ENCODE data around the gene GADD45A. TPM values are rescaled to one million over a fixed set of nuclear protein-coding genes. Genes with fewer than 3 reads are reported as not detected.

GADD45A gene
- total RNA-seq, 1 experiment from 2014 or later: 34.5 TPM

DNA sequence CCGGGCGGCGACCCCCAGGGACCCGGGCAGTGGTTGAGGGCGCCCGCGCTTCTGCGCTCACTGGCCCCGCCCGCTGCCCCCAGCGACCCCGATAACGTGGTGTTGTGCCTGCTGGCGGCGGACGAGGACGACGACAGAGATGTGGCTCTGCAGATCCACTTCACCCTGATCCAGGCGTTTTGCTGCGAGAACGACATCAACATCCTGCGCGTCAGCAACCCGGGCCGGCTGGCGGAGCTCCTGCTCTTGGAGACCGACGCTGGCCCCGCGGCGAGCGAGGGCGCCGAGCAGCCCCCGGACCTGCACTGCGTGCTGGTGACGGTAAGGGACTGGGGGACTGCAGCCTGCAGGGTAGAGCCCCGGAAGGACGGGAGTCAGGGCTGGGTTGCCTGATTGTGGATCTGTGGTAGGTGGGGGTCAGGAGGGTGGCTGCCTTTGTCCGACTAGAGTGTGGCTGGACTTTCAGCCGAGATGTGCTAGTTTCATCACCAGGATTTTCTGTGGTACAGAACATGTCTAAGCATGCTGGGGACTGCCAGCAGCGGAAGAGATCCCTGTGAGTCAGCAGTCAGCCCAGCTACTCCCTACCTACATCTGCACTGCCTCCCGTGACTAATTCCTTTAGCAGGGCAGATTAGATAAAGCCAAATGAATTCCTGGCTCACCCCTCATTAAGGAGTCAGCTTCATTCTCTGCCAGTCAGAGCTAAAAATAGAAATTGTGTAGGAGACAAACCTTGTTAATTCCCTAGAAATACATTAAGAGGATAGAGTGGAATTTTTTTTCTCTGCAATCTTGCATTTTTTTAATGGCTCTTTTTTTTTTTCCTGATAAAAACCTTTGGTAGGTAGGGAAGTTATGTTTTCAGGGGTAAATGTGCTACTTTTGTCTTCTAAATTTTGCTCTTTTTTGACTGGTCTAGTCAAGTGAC, 1.5 kb downstream of the GADD45A start (continued):
- TF ChIP-seq, protein P1, sequence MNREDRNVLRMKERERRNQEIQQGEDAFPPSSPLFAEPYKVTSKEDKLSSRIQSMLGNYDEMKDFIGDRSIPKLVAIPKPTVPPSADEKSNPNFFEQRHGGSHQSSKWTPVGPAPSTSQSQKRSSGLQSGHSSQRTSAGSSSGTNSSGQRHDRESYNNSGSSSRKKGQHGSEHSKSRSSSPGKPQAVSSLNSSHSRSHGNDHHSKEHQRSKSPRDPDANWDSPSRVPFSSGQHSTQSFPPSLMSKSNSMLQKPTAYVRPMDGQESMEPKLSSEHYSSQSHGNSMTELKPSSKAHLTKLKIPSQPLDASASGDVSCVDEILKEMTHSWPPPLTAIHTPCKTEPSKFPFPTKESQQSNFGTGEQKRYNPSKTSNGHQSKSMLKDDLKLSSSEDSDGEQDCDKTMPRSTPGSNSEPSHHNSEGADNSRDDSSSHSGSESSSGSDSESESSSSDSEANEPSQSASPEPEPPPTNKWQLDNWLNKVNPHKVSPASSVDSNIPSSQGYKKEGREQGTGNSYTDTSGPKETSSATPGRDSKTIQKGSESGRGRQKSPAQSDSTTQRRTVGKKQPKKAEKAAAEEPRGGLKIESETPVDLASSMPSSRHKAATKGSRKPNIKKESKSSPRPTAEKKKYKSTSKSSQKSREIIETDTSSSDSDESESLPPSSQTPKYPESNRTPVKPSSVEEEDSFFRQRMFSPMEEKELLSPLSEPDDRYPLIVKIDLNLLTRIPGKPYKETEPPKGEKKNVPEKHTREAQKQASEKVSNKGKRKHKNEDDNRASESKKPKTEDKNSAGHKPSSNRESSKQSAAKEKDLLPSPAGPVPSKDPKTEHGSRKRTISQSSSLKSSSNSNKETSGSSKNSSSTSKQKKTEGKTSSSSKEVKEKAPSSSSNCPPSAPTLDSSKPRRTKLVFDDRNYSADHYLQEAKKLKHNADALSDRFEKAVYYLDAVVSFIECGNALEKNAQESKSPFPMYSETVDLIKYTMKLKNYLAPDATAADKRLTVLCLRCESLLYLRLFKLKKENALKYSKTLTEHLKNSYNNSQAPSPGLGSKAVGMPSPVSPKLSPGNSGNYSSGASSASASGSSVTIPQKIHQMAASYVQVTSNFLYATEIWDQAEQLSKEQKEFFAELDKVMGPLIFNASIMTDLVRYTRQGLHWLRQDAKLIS (CRISPR knock-in tag; IDR thresholded peaks at IDR 0.05; ENCODE audit: borderline replicate concordance): no peak
- TF ChIP-seq ZNF263 (CRISPR knock-in tag; IDR thresholded peaks at IDR 0.05; ENCODE audit: low read depth): no peak
- peak; percentile 76; the same call in 1 of the 2 replicates for TF ChIP-seq ETV6 (CRISPR knock-in tag; IDR thresholded peaks at IDR 0.05)
- TF ChIP-seq KAT7 (CRISPR knock-in tag; IDR thresholded peaks at IDR 0.05; ENCODE audit: borderline replicate concordance): 0 out of 2 replicates have a peak, but pooled peaks have one; percentile 38
- TF ChIP-seq RORB (CRISPR knock-in tag; IDR thresholded peaks at IDR 0.05): no peak
- no peak for TF ChIP-seq CBFB (CRISPR knock-in tag; IDR thresholded peaks at IDR 0.05; ENCODE audit: low read depth)
- peak; percentile 31; the same call in 1 of the 2 replicates for TF ChIP-seq TEAD1 (CRISPR knock-in tag; IDR thresholded peaks at IDR 0.05)
- TF ChIP-seq, protein P2, sequence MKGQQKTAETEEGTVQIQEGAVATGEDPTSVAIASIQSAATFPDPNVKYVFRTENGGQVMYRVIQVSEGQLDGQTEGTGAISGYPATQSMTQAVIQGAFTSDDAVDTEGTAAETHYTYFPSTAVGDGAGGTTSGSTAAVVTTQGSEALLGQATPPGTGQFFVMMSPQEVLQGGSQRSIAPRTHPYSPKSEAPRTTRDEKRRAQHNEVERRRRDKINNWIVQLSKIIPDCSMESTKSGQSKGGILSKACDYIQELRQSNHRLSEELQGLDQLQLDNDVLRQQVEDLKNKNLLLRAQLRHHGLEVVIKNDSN (CRISPR knock-in tag; IDR thresholded peaks at IDR 0.05): no peak
- no peak for TF ChIP-seq ZNF121 (CRISPR knock-in tag; IDR thresholded peaks at IDR 0.05)
- TF ChIP-seq ZNF232 (CRISPR knock-in tag; IDR thresholded peaks at IDR 0.05): peak; percentile 62; the same call in 1 of the 2 replicates
- TF ChIP-seq, protein P3, sequence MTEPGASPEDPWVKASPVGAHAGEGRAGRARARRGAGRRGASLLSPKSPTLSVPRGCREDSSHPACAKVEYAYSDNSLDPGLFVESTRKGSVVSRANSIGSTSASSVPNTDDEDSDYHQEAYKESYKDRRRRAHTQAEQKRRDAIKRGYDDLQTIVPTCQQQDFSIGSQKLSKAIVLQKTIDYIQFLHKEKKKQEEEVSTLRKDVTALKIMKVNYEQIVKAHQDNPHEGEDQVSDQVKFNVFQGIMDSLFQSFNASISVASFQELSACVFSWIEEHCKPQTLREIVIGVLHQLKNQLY (CRISPR knock-in tag; IDR thresholded peaks at IDR 0.05): no peak
- TF ChIP-seq, protein P4, sequence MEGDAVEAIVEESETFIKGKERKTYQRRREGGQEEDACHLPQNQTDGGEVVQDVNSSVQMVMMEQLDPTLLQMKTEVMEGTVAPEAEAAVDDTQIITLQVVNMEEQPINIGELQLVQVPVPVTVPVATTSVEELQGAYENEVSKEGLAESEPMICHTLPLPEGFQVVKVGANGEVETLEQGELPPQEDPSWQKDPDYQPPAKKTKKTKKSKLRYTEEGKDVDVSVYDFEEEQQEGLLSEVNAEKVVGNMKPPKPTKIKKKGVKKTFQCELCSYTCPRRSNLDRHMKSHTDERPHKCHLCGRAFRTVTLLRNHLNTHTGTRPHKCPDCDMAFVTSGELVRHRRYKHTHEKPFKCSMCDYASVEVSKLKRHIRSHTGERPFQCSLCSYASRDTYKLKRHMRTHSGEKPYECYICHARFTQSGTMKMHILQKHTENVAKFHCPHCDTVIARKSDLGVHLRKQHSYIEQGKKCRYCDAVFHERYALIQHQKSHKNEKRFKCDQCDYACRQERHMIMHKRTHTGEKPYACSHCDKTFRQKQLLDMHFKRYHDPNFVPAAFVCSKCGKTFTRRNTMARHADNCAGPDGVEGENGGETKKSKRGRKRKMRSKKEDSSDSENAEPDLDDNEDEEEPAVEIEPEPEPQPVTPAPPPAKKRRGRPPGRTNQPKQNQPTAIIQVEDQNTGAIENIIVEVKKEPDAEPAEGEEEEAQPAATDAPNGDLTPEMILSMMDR (IDR thresholded peaks at IDR 0.05): no peak
- TF ChIP-seq, protein P5, sequence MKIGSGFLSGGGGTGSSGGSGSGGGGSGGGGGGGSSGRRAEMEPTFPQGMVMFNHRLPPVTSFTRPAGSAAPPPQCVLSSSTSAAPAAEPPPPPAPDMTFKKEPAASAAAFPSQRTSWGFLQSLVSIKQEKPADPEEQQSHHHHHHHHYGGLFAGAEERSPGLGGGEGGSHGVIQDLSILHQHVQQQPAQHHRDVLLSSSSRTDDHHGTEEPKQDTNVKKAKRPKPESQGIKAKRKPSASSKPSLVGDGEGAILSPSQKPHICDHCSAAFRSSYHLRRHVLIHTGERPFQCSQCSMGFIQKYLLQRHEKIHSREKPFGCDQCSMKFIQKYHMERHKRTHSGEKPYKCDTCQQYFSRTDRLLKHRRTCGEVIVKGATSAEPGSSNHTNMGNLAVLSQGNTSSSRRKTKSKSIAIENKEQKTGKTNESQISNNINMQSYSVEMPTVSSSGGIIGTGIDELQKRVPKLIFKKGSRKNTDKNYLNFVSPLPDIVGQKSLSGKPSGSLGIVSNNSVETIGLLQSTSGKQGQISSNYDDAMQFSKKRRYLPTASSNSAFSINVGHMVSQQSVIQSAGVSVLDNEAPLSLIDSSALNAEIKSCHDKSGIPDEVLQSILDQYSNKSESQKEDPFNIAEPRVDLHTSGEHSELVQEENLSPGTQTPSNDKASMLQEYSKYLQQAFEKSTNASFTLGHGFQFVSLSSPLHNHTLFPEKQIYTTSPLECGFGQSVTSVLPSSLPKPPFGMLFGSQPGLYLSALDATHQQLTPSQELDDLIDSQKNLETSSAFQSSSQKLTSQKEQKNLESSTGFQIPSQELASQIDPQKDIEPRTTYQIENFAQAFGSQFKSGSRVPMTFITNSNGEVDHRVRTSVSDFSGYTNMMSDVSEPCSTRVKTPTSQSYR (CRISPR knock-in tag; IDR thresholded peaks at IDR 0.05): 0 out of 2 replicates have a peak, but pooled peaks have one; percentile 12
- TF ChIP-seq NFATC4 (CRISPR knock-in tag; IDR thresholded peaks at IDR 0.05): no peak
- no peak; the same call in 1 of the 2 replicates for TF ChIP-seq MYBL2 (CRISPR knock-in tag; IDR thresholded peaks at IDR 0.05)
- TF ChIP-seq SMAD3 (CRISPR knock-in tag; IDR thresholded peaks at IDR 0.05; ENCODE audit: borderline replicate concordance): 0 out of 2 replicates have a peak, but pooled peaks have one; percentile 25
- peak; percentile 94 for TF ChIP-seq GABPB1 (CRISPR knock-in tag; IDR thresholded peaks at IDR 0.05)
- no peak for TF ChIP-seq NR3C1 (CRISPR knock-in tag; conservative IDR thresholded peaks at IDR 0.05; ENCODE audit: low read depth)
- TF ChIP-seq, protein P6, sequence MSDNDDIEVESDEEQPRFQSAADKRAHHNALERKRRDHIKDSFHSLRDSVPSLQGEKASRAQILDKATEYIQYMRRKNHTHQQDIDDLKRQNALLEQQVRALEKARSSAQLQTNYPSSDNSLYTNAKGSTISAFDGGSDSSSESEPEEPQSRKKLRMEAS (CRISPR knock-in tag; IDR thresholded peaks at IDR 0.05): peak; percentile 69; the same call in 1 of the 2 replicates
- no peak for TF ChIP-seq NFYB (CRISPR knock-in tag; conservative IDR thresholded peaks at IDR 0.05; ENCODE audit: low read depth)
- no peak for TF ChIP-seq FOXJ3 (CRISPR knock-in tag; IDR thresholded peaks at IDR 0.05; ENCODE audit: borderline replicate concordance)
- TF ChIP-seq SP1 (CRISPR knock-in tag; conservative IDR thresholded peaks at IDR 0.05): no peak
- TF ChIP-seq, protein P7, sequence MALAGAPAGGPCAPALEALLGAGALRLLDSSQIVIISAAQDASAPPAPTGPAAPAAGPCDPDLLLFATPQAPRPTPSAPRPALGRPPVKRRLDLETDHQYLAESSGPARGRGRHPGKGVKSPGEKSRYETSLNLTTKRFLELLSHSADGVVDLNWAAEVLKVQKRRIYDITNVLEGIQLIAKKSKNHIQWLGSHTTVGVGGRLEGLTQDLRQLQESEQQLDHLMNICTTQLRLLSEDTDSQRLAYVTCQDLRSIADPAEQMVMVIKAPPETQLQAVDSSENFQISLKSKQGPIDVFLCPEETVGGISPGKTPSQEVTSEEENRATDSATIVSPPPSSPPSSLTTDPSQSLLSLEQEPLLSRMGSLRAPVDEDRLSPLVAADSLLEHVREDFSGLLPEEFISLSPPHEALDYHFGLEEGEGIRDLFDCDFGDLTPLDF (CRISPR knock-in tag; IDR thresholded peaks at IDR 0.05): 0 out of 2 replicates have a peak, but pooled peaks have one; percentile 3
- no peak for TF ChIP-seq ESRRA (CRISPR knock-in tag; IDR thresholded peaks at IDR 0.05; ENCODE audit: borderline replicate concordance)
- TF ChIP-seq HMGA2 (CRISPR knock-in tag; IDR thresholded peaks at IDR 0.05): no peak
- TF ChIP-seq ZNF423 (CRISPR knock-in tag; IDR thresholded peaks at IDR 0.05): no peak
- TF ChIP-seq JUN (CRISPR knock-in tag; IDR thresholded peaks at IDR 0.05): no peak; the same call in 1 of the 2 replicates

Measured in WTC11 (cell line).